DMS53 treated with DMSO at 0.1 percent for 48 hours (cell line): ENCODE results near the gene LTBP1.
A peak's percentile ranks its signal among the peaks of the same experiment; 100 is the strongest.

Experiments used
- DNase-seq: peaks from one replicate; lab custom pipeline; 2025; ENCODE audit not compliant: unreplicated experiment; lab: John Stamatoyannopoulos, UW

LTBP1 gene

DNA sequence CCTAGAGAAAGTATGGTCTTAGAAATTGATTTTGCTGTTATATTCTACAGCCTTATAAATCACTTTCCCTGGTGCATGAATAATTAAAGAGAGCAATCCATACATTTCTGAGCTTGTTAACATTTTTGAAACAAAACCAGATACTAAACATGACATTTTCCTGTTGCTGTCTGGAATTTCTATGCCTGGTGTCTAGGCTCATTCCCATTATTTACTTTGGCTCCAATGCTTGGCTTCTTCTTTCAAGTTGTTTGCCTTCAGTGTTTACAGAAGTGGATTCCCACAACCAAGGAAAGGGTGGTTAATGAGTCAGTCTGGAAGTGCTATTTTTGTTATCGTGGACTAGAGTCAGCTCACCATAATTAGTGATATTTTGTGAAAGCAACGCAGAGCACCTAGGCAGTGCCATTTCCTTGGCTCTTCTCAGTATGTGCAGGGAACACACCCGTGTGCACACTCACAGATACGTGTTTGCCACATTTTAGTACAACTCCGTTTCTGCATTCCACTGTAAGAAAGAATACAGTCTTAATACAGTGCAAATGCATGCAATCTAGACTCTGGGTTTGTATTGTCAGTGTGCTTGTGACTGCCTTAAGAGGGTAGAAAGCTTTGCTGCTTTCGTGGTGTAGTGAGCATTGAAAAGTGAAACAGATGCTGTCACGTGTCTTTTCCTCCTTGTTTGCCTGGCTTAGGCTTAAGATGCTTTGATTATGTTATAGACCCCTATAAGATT is 344.7 kb downstream of the LTBP1 start:
- DNase-seq, result peak; percentile 76

DNA sequence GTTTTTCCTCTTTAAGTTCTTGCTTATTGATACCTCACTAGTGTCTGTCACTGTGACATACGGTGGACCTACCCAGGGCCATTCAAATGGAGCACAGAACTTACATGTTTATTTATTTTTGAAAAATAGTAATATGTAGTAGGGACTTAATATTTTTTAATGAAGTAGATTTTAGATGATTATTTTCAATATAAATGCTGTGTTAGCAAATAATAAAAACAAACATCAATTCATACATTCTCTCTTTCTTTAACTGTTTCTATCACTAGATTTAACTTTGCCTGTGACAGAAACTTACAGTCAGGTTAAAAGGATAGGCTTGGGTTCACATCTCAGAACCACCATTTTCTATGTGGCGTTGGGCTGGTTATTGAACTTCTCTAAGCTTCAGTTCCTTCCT is 345.3 kb downstream of the LTBP1 start:
- DNase-seq, result no peak

DNA sequence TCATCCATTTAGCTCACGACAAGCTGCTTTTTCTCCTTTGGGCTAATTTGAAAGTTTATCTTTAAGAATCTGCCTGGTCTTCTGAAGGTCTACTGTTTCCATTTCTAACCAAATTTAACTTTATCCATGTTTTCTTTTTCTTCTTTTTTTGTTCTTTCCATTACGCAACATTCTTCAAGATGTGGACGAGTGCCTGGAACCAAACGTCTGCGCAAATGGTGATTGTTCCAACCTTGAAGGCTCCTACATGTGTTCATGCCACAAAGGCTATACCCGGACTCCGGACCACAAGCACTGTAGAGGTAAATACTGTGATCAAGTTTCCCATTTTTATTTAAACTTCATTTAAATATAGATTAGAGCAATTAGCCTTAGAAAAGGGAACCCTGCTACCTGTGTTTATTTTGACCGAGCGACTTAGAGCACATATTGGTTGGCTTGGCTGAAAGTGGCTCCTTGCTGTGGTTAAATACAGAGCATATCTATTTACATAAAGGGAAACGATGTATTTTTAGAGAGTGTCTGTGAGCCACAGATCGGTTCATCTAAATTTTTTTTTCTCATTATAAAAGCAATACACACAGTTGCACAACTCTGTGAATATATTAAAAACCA is 346.3 kb downstream of the LTBP1 start:
- DNase-seq, result no peak

DNA sequence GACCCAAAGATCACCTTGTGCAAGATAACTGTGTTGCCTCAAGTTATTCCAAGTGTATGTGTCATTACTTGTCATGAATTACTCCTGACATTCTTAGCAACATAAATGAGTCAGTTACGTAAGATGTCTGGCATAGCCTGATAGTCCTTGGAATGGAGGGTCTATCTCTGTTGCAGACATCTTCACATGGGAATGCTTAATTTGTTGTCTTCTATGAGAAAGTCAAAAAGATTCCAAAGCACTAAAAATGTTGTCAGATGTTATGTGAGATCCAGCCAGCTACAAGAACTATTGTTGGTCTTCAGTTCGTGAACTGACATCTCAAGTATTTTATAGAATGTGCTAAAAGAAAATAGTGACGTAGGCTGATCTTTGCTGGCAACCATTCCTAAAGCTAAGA is 351.5 kb downstream of the LTBP1 start:
- no peak for DNase-seq

GRCh38 chr2:33301355-33301754 is 354.6 kb downstream of the LTBP1 start:
- DNase-seq, result no peak

- no peak for DNase-seq
Observed at GRCh38 chr2:33302348-33302747, 355.6 kb downstream of the LTBP1 start.

DNA sequence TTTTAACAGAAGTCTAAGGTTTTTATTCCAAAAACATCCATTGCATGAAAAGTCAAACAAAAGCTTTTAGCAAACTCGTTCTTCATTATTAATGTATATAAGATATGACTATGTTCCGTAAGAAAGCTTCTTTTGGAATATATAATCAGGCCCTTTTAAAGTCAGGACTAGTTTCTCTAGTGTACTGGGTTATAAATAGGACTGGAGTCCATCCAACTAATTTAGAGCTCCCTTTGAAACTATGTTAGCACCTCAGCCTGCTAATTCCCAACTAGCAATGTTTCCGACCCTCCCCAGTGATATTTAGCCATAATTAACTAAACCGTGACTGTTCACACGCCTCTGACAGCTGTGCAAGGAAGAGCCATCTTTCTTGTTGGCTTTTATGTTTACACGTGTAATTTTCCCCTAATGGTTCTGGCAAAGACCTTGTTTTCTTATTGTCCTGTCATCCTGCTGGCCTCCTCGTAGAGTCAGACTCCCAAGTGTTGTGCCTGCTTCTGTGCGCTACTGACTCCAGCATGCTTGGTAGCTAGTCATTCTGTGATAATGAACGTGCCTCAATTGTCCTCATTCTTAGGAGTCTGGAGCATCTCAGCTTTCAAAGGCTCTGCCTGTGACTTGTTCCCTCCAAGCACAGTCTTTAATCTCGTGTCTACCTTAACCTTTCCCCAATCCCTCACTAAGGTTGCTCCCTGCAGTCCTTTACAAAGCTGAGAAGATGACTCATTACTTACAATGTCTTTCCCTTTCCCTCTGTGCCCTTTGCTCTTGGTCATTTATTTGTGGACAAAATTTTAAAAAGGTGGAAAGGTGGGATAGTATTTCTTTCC is 357.5 kb downstream of the LTBP1 start:
- DNase-seq, result peak; percentile 15

DNA sequence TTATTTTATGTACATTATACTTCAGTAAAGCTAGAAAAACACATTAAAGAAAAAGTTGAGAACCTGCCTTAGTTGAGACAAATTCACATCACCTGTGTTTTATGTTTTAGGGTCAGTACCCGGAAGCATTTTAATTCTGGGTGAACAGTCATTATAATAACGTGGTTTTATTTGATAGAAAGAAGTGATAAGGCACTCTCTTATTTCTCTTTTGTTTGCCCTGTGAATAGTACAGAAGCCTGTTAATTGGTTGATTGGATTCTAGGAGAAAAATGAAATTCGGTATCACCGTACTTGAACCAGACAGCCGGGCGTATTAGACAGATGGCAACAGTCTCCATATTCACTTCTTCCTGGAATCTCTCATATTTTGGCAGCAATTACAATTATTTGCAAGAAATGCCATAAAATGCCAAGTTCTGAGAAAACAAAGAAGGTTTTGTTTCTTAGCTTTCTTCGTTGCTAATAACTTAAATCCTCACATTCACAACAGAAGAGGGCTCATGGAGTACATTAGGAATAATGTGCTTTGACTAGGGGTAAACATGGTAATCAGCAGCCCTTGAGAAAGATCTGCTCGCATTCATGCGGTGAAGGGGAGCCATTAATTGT is 361.0 kb downstream of the LTBP1 start:
- no peak for DNase-seq

- no peak for DNase-seq
Observed at GRCh38 chr2:33312355-33312754, 365.6 kb downstream of the LTBP1 start.

DNA sequence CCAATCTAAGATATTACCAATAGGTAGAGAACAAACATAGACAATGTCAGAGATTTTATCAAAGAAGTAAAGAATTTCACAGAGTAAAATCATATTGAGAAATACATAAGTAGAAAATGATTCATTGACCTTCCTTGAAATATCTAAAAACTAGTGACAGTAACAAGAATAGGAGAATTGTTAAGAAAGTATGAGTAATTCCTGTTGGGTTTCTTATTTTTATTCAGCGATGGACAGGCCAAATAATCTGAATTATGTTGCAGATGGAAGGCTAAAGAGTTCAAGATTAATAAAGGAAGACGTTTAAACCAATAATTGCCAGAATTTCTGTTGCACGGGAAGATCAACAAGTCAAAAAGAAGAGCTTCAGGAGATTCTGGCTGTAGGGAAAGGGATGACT is 366.3 kb downstream of the LTBP1 start:
- DNase-seq, result no peak

GRCh38 chr2:33314541-33314940 is 367.8 kb downstream of the LTBP1 start:
- DNase-seq, result no peak

DNA sequence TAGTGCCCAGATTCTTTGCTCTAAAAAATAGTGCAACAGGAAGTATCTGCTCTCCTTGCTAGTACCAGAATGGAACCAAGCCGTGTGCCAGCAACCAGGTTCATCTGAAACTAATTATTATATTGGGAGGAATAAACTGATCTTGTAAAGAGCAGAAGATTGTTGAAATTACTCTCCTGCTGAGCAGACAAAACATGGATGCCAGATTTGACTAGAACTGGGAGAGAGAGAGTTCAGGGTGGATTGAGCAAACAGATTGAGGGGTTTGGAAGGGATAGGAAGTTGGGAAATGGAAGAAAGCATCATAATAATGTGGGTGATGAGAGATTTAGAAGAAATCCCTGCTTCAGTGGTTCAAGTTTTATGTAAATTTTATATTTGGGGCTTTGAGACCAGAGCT is 369.6 kb downstream of the LTBP1 start:
- no peak for DNase-seq

- DNase-seq, result no peak
Observed at GRCh38 chr2:33317369-33318007, 370.7 kb downstream of the LTBP1 start.

- DNase-seq, result no peak
Observed at GRCh38 chr2:33318456-33318855, 371.7 kb downstream of the LTBP1 start.

DNA sequence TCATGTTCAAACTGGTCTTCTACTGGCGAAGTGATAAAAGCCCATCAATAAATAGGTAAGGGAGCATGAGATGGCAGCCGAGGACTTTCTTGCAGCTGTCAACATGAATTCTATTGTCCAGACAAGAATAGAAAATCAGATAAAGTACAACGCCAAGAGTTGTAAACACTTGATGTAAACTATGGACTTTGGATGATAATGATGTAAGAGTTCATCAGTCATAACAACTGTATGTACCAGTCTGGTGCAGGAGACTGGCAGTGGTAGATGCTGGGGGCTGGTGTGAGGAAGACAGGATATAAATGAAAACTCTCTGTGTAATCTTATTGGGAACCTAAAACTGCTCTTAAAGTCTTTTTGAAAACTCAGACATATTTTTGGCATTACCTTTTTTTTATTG is 373.8 kb downstream of the LTBP1 start:
- DNase-seq, result no peak

DNA sequence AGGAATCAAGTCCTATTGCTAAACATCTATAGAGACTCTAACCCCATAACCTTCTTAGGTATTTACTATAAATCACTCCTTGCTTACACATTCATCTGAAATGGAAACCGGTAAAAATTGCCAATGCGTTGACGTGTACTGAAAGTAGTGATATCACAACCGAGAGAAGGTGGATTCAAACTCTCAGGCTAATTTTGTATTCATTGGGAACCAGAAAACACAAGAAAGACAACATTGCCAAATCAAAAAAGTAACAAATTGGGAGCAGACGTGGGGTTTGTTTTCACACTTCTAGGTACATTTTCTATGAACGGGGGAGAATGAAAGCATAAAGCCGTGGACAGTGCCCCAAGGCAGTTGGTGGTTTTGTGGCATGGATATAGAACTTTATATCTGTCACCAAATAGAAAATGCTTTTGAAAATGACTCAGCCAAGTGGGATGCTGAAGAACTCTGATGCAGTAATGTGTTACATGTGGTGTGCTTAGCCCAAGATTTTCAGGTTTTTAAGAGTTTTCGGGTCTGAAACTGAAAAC is 374.6 kb downstream of the LTBP1 start:
- no peak for DNase-seq

DNA sequence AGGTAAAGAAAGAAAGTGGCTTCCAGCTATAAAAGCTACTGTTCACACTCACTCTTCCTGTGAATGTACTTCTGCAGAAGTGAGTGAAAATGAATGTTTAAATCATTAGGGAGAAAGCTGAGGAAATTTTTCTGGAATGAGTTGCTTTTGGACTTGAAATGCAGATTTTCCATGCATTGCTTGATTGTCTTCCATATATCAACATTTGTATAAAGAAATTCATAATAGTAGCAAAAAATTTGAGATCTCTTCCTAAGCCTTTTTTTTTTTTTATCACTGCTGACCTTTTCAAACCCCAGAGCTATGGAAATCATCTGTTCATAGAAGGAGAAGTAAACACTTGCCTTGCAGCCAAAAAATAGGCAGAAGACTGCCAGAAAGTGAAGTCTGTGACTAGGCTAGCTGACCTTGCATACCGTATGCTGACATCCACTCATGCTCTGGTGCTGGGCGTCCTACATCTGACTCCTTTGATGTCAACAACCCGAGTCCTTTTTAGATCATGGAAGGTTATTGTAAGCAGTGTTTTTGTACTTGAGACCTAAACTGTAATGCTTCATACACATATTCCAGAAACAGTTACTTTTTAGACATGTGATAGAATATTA is 375.2 kb downstream of the LTBP1 start:
- no peak for DNase-seq

- DNase-seq, result no peak
Observed at GRCh38 chr2:33322612-33323011, 375.9 kb downstream of the LTBP1 start.

- DNase-seq, result no peak
Observed at GRCh38 chr2:33323957-33324356, 377.2 kb downstream of the LTBP1 start.

DNA sequence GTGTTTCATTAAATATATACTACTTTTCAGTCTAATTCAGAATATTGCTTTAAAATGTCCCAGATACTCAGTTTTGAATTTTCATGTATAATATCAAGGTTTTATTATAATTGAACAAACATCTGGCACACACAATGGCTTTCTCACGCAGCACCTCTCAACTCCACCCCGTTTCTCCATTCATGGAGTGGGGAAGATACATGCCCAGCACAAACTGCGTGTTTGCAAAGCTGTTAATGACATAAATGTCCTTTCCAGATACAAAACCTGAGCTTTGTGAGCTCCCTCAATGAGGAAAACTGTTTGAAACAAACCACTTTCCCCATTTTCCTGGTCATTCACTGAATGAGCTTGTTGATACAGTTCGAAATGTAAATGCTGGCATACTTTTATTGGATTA is 379.3 kb downstream of the LTBP1 start:
- no peak for DNase-seq
